Measurements from ENCODE around the gene INF2. TPM values are rescaled to one million over a fixed set of nuclear protein-coding genes. Genes with fewer than 3 reads are reported as not detected.

The INF2 gene
- total RNA-seq, 1 experiment from 2014 or later = 70.9 TPM

DNA sequence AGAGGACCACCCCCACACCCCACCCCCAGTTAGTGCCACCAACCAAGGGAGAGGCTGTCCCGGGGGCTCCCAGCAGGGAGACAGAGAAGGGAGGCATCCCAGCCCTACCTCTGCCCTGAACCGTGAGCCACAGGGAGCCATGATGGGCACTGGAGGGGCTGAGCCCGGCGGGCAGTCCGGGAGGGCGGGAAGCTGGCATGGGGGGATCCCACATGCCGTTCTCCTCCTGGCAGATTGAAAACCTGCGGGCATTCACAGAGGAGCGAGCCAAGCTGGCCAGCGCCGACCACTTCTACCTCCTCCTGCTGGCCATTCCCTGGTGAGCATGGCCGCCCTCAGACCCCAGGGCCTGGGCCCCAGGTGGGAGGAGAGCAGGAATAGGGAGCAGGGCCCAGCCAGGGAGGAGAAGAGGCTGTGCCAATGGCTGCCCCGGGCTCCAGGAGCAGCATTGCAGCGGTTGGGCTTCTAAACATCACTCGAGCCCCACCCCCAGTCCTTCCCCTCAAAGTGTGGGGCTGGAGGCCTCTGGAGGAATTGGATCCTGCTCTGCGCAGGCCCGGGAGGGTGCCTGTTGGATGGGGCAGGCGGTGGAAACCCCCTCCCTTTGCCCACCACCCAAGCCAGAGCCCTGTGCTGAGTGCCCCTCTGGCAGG lies 20.1 kb downstream of the INF2 start:
- no peaks in the 10 kb centered on the region for H3K9me3 ChIP-seq (ENCODE audit: low read depth, low read length, poor library complexity, severe bottlenecking)
- intact Hi-C loops (cut with micrococcal nuclease; ENCODE audit: unreplicated experiment) = no loop called here
- ChIA-PET POLR2A (ENCODE audit: low non-redundant PET) (interaction anchor here (0.6 kb wide), 1 partner anchor 964 kb away, joined by 4 read pairs; no protein-coding TSS in a partner anchor), CTCF (no interaction called here)
- H3K36me3 ChIP-seq (ENCODE audit: insufficient read depth, low read length, poor library complexity, severe bottlenecking) = peaks cover 42% of the 10 kb centered on the region
- no peak for DNase-seq (ENCODE audit: low spot score)
- TF ChIP-seq, protein P1, sequence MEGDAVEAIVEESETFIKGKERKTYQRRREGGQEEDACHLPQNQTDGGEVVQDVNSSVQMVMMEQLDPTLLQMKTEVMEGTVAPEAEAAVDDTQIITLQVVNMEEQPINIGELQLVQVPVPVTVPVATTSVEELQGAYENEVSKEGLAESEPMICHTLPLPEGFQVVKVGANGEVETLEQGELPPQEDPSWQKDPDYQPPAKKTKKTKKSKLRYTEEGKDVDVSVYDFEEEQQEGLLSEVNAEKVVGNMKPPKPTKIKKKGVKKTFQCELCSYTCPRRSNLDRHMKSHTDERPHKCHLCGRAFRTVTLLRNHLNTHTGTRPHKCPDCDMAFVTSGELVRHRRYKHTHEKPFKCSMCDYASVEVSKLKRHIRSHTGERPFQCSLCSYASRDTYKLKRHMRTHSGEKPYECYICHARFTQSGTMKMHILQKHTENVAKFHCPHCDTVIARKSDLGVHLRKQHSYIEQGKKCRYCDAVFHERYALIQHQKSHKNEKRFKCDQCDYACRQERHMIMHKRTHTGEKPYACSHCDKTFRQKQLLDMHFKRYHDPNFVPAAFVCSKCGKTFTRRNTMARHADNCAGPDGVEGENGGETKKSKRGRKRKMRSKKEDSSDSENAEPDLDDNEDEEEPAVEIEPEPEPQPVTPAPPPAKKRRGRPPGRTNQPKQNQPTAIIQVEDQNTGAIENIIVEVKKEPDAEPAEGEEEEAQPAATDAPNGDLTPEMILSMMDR (conservative IDR thresholded peaks at IDR 0.05; ENCODE audit: low read depth, low read length) = no peak
- no peak for TF ChIP-seq EZH2 (IDR thresholded peaks at IDR 0.05; ENCODE audit: borderline replicate concordance, low read depth, low read length, poor library complexity, severe bottlenecking)
- H3K27ac ChIP-seq (ENCODE audit: low read depth, low read length, poor library complexity, severe bottlenecking) = no peak overlapping the region
- BruUV-seq (replicated peaks) = no TSS peak
- H3K4me1 ChIP-seq (ENCODE audit: insufficient read depth, low read length, poor library complexity, severe bottlenecking) = no peaks in the 10 kb centered on the region
- no peaks in the 10 kb centered on the region for H3K27me3 ChIP-seq (replicated peaks; ENCODE audit: insufficient read depth, low read depth, low read length, poor library complexity)
- H3K4me3 ChIP-seq (ENCODE audit: low read depth, low read length, poor library complexity, severe bottlenecking) = no peak overlapping the region

DNA sequence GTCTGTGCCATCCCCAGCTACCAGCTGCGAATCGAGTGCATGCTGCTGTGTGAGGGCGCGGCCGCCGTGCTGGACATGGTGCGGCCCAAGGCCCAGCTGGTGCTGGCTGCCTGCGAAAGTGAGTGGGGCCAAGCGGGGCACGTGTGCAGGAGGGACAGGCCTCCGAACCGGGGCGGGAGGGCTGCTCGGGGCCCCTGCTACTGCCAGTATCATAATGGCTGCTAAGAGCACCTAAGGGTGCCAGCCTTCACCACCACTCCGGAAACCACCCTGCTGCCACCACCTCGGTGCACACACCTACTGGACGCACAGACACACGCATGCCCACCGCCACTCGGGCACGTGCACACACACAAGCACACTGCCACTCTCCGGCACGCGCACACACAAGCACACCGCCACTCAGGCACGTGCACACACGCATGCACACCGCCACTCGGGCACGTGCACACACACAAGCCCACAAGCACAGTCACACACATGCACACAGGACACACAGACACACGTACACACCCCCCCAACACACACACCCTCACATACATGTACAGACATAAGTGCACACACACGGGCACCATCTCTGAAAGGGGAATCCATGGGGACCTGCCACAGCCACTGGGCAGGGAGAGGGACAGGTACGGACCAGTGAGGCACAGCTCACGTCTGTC lies 20.8 kb downstream of the INF2 start:
- no peaks in the 10 kb centered on the region for H3K27me3 ChIP-seq (replicated peaks; ENCODE audit: insufficient read depth, low read depth, low read length, poor library complexity)
- H3K4me3 ChIP-seq (ENCODE audit: low read depth, low read length, poor library complexity, severe bottlenecking) = no peak overlapping the region
- no peaks in the 10 kb centered on the region for H3K9me3 ChIP-seq (ENCODE audit: low read depth, low read length, poor library complexity, severe bottlenecking)
- peaks cover 48% of the 10 kb centered on the region for H3K36me3 ChIP-seq (ENCODE audit: insufficient read depth, low read length, poor library complexity, severe bottlenecking)
- no peak for DNase-seq (ENCODE audit: low spot score)
- TF ChIP-seq, protein P1 (conservative IDR thresholded peaks at IDR 0.05; ENCODE audit: low read depth, low read length) = no peak
- no peak for TF ChIP-seq EZH2 (IDR thresholded peaks at IDR 0.05; ENCODE audit: borderline replicate concordance, low read depth, low read length, poor library complexity, severe bottlenecking)
- intact Hi-C loops (cut with micrococcal nuclease; ENCODE audit: unreplicated experiment) = no loop called here
- BruUV-seq (replicated peaks) = no TSS peak
- CTCF ChIA-PET = no interaction called here
- no peak overlapping the region for H3K27ac ChIP-seq (ENCODE audit: low read depth, low read length, poor library complexity, severe bottlenecking)
- POLR2A ChIA-PET (ENCODE audit: low non-redundant PET) = no interaction called here
- no peaks in the 10 kb centered on the region for H3K4me1 ChIP-seq (ENCODE audit: insufficient read depth, low read length, poor library complexity, severe bottlenecking)

DNA sequence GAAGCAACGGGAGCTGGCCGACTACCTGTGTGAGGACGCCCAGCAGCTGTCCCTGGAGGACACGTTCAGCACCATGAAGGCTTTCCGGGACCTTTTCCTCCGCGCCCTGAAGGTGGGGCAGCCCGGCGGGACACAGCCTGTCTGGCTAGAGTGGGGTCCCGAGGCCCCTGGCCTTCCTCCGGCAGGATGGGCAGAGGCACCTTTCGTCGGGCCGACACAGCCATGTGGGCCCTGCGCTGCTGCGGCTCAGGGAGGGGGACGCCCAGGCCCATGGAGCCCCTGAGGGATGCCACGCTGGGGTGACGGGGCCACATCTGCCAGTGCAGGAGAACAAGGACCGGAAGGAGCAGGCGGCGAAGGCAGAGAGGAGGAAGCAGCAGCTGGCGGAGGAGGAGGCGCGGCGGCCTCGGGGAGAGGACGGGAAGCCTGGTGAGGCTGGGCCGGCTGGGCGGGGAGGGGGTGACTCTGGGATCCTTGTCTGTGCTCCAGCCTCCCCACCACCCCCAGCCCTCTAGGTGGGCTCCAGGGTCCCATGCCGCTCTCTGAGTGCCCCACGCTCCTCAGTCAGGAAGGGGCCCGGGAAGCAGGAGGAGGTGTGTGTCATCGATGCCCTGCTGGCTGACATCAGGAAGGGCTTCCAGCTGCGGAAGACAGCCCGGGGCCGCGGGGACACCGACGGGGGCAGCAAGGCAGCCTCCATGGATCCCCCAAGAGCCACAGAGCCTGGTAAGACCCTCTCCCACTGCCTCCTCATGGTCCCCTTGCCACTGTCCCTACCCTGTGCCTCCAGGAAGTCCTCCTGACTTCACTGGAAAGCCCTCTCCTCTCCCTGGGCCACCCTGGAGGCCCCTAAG lies 23.7 kb downstream of the INF2 start:
- CTCF ChIA-PET = no interaction called here
- DNase-seq (ENCODE audit: low spot score) = no peak
- Histone ChIP-seq H3K4me1 (ENCODE audit: insufficient read depth, low read length, poor library complexity, severe bottlenecking) (no peaks in the 10 kb centered on the region), H3K36me3 (ENCODE audit: insufficient read depth, low read length, poor library complexity, severe bottlenecking) (peaks cover 44% of the 10 kb centered on the region), H3K9me3 (ENCODE audit: low read depth, low read length, poor library complexity, severe bottlenecking) (no peaks in the 10 kb centered on the region), H3K27me3 (replicated peaks; ENCODE audit: insufficient read depth, low read depth, low read length, poor library complexity) (no peaks in the 10 kb centered on the region), H3K27ac (ENCODE audit: low read depth, low read length, poor library complexity, severe bottlenecking) (no peak overlapping the region), H3K4me3 (ENCODE audit: low read depth, low read length, poor library complexity, severe bottlenecking) (no peak overlapping the region)
- intact Hi-C loops (cut with micrococcal nuclease; ENCODE audit: unreplicated experiment) = no loop called here
- POLR2A ChIA-PET (ENCODE audit: low non-redundant PET) = no interaction called here
- no TSS peak for BruUV-seq (replicated peaks)
- TF ChIP-seq, protein P1 (conservative IDR thresholded peaks at IDR 0.05; ENCODE audit: low read depth, low read length) = no peak
- TF ChIP-seq EZH2 (IDR thresholded peaks at IDR 0.05; ENCODE audit: borderline replicate concordance, low read depth, low read length, poor library complexity, severe bottlenecking) = no peak
